ENCODE results near the gene SGK1.
A peak's percentile ranks its signal among the peaks of the same experiment; 100 is the strongest.

Gene SGK1

GRCh38 chr6:134177753-134178160 lies 140.2 kb downstream of the SGK1 start:
- peaks cover 43% of the 10 kb centered on the region for H3K4me1 Mint-ChIP-seq (ENCODE audit: low read depth)
- H3K36me3 Mint-ChIP-seq (ENCODE audit: low read depth), result peaks cover 19% of the 10 kb centered on the region
- H3K4me3 Mint-ChIP-seq, result peak overlapping the region; percentile 79
- H3K27me3 Mint-ChIP-seq, result no peaks in the 10 kb centered on the region
- H3K27ac Mint-ChIP-seq, result peak overlapping the region; percentile 87
- no peaks in the 10 kb centered on the region for H3K9me3 Mint-ChIP-seq
- DNase-seq, result no peak

GRCh38 chr6:134177236-134177635 lies 140.7 kb downstream of the SGK1 start:
- peaks cover 24% of the 10 kb centered on the region for H3K36me3 Mint-ChIP-seq (ENCODE audit: low read depth)
- peaks cover 48% of the 10 kb centered on the region for H3K4me1 Mint-ChIP-seq (ENCODE audit: low read depth)
- no peaks in the 10 kb centered on the region for H3K9me3 Mint-ChIP-seq
- no peak for DNase-seq
- H3K27me3 Mint-ChIP-seq, result no peaks in the 10 kb centered on the region
- peak overlapping the region; percentile 79 for H3K4me3 Mint-ChIP-seq
- H3K27ac Mint-ChIP-seq, result peak overlapping the region; percentile 87

- Mint-ChIP-seq H3K27ac (peak overlapping the region; percentile 89), H3K4me1 (ENCODE audit: low read depth) (peaks cover 56% of the 10 kb centered on the region), H3K27me3 (no peaks in the 10 kb centered on the region), H3K9me3 (no peaks in the 10 kb centered on the region), H3K4me3 (peak overlapping the region; percentile 87), H3K36me3 (ENCODE audit: low read depth) (peaks cover 32% of the 10 kb centered on the region)
- peak; percentile 47 for DNase-seq
Observed at GRCh38 chr6:134176264-134176975, 141.5 kb downstream of the SGK1 start.

GRCh38 chr6:134175532-134176263 lies 142.2 kb downstream of the SGK1 start:
- H3K27ac Mint-ChIP-seq, result peak overlapping the region; percentile 89
- H3K36me3 Mint-ChIP-seq (ENCODE audit: low read depth), result peaks cover 39% of the 10 kb centered on the region
- no peaks in the 10 kb centered on the region for H3K9me3 Mint-ChIP-seq
- H3K27me3 Mint-ChIP-seq, result no peaks in the 10 kb centered on the region
- peak overlapping the region; percentile 87 for H3K4me3 Mint-ChIP-seq
- peaks cover 64% of the 10 kb centered on the region for H3K4me1 Mint-ChIP-seq (ENCODE audit: low read depth)
- no peak for DNase-seq

GRCh38 chr6:134174672-134175531 lies 143.0 kb downstream of the SGK1 start:
- Mint-ChIP-seq H3K4me1 (ENCODE audit: low read depth) (peaks cover 72% of the 10 kb centered on the region), H3K4me3 (peak overlapping the region; percentile 87), H3K27me3 (no peaks in the 10 kb centered on the region), H3K9me3 (no peaks in the 10 kb centered on the region), H3K36me3 (ENCODE audit: low read depth) (peaks cover 47% of the 10 kb centered on the region), H3K27ac (peak overlapping the region; percentile 95)
- DNase-seq, result peak; percentile 97

- Mint-ChIP-seq H3K36me3 (ENCODE audit: low read depth) (peaks cover 54% of the 10 kb centered on the region), H3K9me3 (no peaks in the 10 kb centered on the region), H3K4me1 (ENCODE audit: low read depth) (peaks cover 75% of the 10 kb centered on the region), H3K27ac (peak overlapping the region; percentile 95), H3K27me3 (no peaks in the 10 kb centered on the region), H3K4me3 (peak overlapping the region; percentile 87)
- peak; percentile 89 for DNase-seq
Observed at GRCh38 chr6:134173936-134174671, 143.8 kb downstream of the SGK1 start.

- Mint-ChIP-seq H3K27me3 (no peaks in the 10 kb centered on the region), H3K4me1 (ENCODE audit: low read depth) (peaks cover 72% of the 10 kb centered on the region), H3K9me3 (no peaks in the 10 kb centered on the region), H3K4me3 (peak overlapping the region; percentile 87), H3K27ac (peak overlapping the region; percentile 12), H3K36me3 (ENCODE audit: low read depth) (peaks cover 62% of the 10 kb centered on the region)
- DNase-seq, result no peak
Observed at GRCh38 chr6:134173366-134173725, 144.6 kb downstream of the SGK1 start.

GRCh38 chr6:134172706-134173365 lies 145.1 kb downstream of the SGK1 start:
- no peaks in the 10 kb centered on the region for H3K9me3 Mint-ChIP-seq
- no peaks in the 10 kb centered on the region for H3K27me3 Mint-ChIP-seq
- peak overlapping the region; percentile 87 for H3K4me3 Mint-ChIP-seq
- H3K27ac Mint-ChIP-seq, result peak overlapping the region; percentile 50
- peaks cover 67% of the 10 kb centered on the region for H3K36me3 Mint-ChIP-seq (ENCODE audit: low read depth)
- no peak for DNase-seq
- peaks cover 67% of the 10 kb centered on the region for H3K4me1 Mint-ChIP-seq (ENCODE audit: low read depth)

GRCh38 chr6:134172020-134172705 lies 145.7 kb downstream of the SGK1 start:
- Mint-ChIP-seq H3K4me3 (peak overlapping the region; percentile 87), H3K27ac (peak overlapping the region; percentile 50), H3K27me3 (no peaks in the 10 kb centered on the region), H3K4me1 (ENCODE audit: low read depth) (peaks cover 61% of the 10 kb centered on the region), H3K9me3 (no peaks in the 10 kb centered on the region), H3K36me3 (ENCODE audit: low read depth) (peaks cover 71% of the 10 kb centered on the region)
- no peak for DNase-seq

GRCh38 chr6:134171517-134171916 lies 146.4 kb downstream of the SGK1 start:
- H3K4me3 Mint-ChIP-seq, result peak overlapping the region; percentile 87
- peaks cover 58% of the 10 kb centered on the region for H3K4me1 Mint-ChIP-seq (ENCODE audit: low read depth)
- peak overlapping the region; percentile 53 for H3K27ac Mint-ChIP-seq
- H3K27me3 Mint-ChIP-seq, result no peaks in the 10 kb centered on the region
- no peak for DNase-seq
- peaks cover 74% of the 10 kb centered on the region for H3K36me3 Mint-ChIP-seq (ENCODE audit: low read depth)
- no peaks in the 10 kb centered on the region for H3K9me3 Mint-ChIP-seq

- no peaks in the 10 kb centered on the region for H3K27me3 Mint-ChIP-seq
Observed at GRCh38 chr6:134170844-134171243, 147.1 kb downstream of the SGK1 start.

GRCh38 chr6:134169871-134170486 lies 147.9 kb downstream of the SGK1 start:
- H3K4me1 Mint-ChIP-seq (ENCODE audit: low read depth), result peaks cover 51% of the 10 kb centered on the region
- no peaks in the 10 kb centered on the region for H3K27me3 Mint-ChIP-seq
- H3K4me3 Mint-ChIP-seq, result peak overlapping the region; percentile 35
- H3K36me3 Mint-ChIP-seq (ENCODE audit: low read depth), result peaks cover 74% of the 10 kb centered on the region
- no peak for DNase-seq
- peak overlapping the region; percentile 34 for H3K27ac Mint-ChIP-seq
- H3K9me3 Mint-ChIP-seq, result no peaks in the 10 kb centered on the region

More at GRCh38 chr6:134170844-134171243, 147.1 kb downstream of the SGK1 start:
- Mint-ChIP-seq H3K9me3 (no peaks in the 10 kb centered on the region), H3K4me1 (ENCODE audit: low read depth) (peaks cover 54% of the 10 kb centered on the region), H3K4me3 (peak overlapping the region; percentile 43), H3K36me3 (ENCODE audit: low read depth) (peaks cover 74% of the 10 kb centered on the region), H3K27ac (peak overlapping the region; percentile 49)
- DNase-seq, result no peak

Data from activated T-cell treated with anti-CD3 and anti-CD28 coated beads, Interleukin-2, amount 50 U/mL, for 24 hours (primary cell).